IPS-15b (cell line): Measurements from ENCODE around the gene PRDX5.
"Not testable (repeated sequence)": the region's sequence is repeated elsewhere in the genome, so short reads cannot be mapped to it uniquely, and the experiment has no call there.

ENCODE experiments used
- H3K27me3 ChIP-seq: one replicate; pipeline ENCODE4 v1.6.1; 2013; ENCODE audit warnings: low read length; ENCODE audit not compliant: control insufficient read depth, insufficient read depth
- H3K36me3 ChIP-seq: one replicate; pipeline ENCODE4 v1.6.1; 2013; ENCODE audit warnings: low read length; ENCODE audit not compliant: control insufficient read depth, insufficient read depth
- H3K4me1 ChIP-seq: one replicate; pipeline ENCODE4 v1.6.1; 2013; ENCODE audit warnings: mild to moderate bottlenecking, low read length; ENCODE audit not compliant: control insufficient read depth, insufficient read depth
- H3K4me3 ChIP-seq: one replicate; pipeline ENCODE4 v1.5.1; 2013; ENCODE audit warnings: low read depth, low read length
- H3K9ac ChIP-seq: one replicate; pipeline ENCODE4 v1.6.1; 2013; ENCODE audit warnings: low read depth, mild to moderate bottlenecking, low read length
- H3K9me3 ChIP-seq: one replicate; pipeline ENCODE4 v1.6.1; 2013; ENCODE audit warnings: mild to moderate bottlenecking, low read length; ENCODE audit not compliant: control insufficient read depth, insufficient read depth

The PRDX5 gene

DNA sequence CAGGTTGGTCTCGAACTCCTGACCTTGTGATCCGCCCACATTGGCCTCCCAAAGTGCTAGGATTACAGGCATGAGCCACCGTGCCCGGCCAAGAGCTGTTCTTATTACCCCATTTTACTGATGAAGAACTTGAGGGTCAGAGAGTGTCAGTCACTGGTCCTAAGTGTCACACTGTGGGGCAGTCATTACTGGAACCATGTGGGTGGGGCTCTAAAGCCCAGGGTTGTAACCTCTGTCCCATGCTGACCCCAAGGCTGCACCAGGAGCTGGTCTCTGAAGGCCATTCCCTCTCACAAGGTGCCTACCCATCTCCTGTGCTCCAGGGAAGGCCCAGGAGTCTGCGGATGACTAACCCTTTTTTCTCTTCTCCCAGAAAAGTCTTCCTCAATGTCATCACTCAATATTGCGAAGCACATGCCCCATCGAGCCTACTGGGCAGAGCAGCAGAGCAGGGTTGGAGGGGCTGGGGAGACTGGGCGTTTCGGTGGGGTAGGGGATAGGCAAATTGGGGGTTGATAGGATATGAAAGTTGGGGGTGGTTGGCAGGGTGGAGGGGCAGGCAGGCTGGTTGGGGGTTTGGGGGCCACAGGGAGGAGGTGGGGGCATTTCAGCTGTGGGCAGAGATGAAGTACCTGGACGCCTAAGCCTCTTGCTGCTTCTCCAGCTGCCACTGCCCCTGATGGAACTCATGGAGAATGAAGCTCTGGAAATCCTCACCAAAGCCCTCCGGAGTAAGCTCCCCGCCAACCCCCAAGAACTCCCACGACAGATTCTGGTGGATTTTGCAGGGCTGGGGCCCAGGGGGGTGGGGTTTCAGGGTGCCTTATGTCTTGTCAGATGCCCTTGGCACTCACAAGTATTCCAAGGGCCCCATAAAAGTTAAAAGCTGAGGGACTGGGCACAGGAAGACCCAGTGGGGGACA is 14.6 kb upstream of the PRDX5 start:
- Histone ChIP-seq H3K9ac (no peak overlapping the region), H3K4me3 (no peak overlapping the region), H3K27me3 (peaks cover 38% of the 10 kb centered on the region), H3K9me3 (no peaks in the 10 kb centered on the region), H3K36me3 (no peaks in the 10 kb centered on the region), H3K4me1 (peaks cover 5% of the 10 kb centered on the region)

DNA sequence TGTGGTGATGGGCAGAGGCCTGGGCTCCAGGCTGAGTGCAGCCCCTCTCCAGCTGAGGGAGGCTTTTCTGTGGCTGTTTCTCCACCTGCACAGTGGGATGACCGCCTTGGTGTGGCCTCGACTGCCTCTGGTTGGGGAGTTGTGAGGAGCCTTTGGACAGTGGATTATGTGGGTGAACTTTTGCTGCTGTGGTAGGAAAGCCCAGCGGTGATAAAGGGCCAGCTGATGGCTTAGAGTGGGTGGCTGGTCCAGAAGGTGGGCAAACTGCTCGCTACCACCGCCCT is 13.9 kb upstream of the PRDX5 start:
- H3K27me3 ChIP-seq, result peaks cover 32% of the 10 kb centered on the region
- no peak overlapping the region for H3K9ac ChIP-seq
- H3K4me3 ChIP-seq, result peak overlapping the region; percentile 91
- H3K36me3 ChIP-seq, result no peaks in the 10 kb centered on the region
- H3K9me3 ChIP-seq, result no peaks in the 10 kb centered on the region
- H3K4me1 ChIP-seq, result peaks cover 5% of the 10 kb centered on the region

DNA sequence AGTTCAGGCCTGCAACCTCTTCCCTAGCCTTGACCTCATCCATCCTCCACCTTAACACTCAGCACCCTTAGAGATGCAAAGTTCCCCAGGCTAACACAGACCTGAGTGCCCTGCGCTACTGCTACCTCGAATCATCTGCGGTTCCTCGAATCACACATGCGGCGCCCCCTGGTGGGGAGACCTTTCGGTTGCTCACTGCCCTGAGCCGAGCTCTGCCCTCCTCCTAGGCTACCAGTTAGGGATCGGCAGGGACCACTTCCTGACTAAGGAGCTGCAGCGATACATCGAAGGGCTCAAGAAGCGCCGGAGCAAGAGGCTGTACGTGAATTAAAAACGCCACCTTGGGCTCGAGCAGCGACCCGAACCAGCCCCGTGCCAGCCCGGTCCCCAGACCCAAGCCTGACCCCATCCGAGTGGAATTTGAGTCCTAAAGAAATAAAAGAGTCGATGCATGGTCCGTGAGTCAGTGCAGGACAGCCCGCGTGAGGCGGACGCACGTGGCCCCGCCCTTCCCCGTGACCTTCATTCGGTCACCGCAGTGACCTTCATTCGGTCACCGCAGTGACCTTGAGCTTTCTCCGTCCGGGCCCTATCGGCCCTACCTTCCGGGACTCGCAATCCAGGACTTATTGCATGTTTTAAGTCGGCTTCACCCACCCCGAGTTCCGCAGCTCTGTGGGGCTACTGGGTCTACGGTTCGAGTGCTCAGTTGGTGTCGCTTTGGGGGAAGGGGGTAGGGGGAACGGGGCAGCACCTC is 13.4 kb upstream of the PRDX5 start:
- Histone ChIP-seq H3K9me3 (no peaks in the 10 kb centered on the region), H3K4me3 (peak overlapping the region; percentile 91), H3K4me1 (peaks cover 5% of the 10 kb centered on the region), H3K9ac (peak overlapping the region; percentile 97), H3K27me3 (peaks cover 27% of the 10 kb centered on the region), H3K36me3 (no peaks in the 10 kb centered on the region)

DNA sequence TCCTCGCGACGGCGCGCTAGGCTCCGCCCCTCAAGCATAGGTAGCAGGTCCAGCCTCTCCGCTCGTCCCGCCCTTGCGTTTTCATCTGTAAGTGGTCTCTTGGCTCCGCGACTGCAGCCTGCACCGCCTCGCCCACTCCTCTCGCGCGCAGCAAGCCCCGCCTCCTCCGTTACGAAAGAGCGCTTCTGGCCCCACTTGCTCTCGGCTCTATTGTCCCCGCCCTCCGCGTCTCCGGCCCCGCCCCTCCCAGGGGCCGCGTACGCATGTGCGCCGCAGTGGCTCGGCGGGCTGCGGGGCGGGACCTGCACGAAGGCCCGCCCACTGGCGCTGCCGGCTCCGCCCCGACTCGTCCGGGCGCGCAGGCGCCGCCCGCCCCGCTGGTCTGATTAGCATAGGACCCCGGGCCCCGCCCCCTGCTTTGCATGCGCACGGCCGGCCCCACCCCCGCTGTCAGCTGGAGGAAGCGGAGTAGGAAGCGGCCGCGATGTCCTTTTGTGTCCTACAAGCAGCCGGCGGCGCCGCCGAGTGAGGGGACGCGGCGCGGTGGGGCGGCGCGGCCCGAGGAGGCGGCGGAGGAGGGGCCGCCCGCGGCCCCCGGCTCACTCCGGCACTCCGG is 12.7 kb upstream of the PRDX5 start, which contains the start of gene ESRRA:
Gene ESRRA (plus strand): TSS at position 450 of the 616 bp plus-strand sequence. CDS start 1,656 bp downstream, outside the sequence.
- H3K9me3 ChIP-seq, result no peaks in the 10 kb centered on the region
- no peaks in the 10 kb centered on the region for H3K36me3 ChIP-seq
- H3K4me1 ChIP-seq, result peaks cover 5% of the 10 kb centered on the region
- peak within 1 kb of the TSS; percentile 97 for H3K9ac ChIP-seq
- peaks cover 20% of the 10 kb centered on the region for H3K27me3 ChIP-seq
- peak within 1 kb of the TSS; percentile 91 for H3K4me3 ChIP-seq

DNA sequence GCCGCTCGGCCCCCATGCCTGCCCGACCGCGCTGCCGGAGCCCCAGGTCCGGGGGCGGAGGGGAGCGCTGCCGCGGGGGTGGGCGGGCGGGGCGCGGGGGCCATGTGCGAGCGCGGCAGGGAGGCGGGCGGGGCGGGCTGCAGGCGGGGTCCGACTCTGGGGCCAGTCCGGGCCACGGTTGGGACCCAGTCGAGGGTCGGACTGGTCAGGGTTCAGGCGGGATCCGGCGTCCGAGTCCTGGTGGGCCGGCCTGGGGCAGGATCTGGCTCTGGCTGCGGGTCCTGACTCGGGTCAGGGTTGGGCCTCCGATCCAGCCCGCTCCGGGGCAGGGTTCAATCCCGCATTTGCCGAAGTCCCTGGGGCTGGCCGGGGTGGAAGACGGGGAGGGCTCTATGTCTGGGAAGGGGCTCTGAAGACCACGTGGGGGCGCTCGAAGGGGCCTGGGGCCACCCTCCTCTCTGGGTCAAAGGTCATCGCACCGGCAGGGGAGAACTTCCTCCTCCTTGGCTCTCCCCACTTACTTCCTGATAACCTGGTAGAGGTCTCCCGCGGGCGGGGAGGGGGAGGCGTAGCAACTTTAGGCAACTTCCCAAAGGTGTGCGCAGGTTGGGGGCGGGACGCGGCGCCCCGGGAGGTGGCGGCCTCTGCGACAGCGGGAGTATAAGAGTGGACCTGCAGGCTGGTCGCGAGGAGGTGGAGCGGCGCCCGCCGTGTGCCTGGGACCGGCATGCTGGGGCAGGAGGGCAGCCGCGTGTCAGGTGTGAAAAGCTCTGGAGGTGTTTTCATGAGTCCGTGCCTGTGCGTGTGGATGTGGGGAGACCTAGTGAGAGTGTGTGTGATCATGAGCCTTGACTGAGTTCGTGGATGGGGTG is 12.0 kb upstream of the PRDX5 start:
- Histone ChIP-seq H3K36me3 (no peaks in the 10 kb centered on the region), H3K9me3 (no peaks in the 10 kb centered on the region), H3K9ac (peak overlapping the region; percentile 93), H3K27me3 (peaks cover 13% of the 10 kb centered on the region), H3K4me1 (peaks cover 5% of the 10 kb centered on the region), H3K4me3 (peak overlapping the region; percentile 80)

DNA sequence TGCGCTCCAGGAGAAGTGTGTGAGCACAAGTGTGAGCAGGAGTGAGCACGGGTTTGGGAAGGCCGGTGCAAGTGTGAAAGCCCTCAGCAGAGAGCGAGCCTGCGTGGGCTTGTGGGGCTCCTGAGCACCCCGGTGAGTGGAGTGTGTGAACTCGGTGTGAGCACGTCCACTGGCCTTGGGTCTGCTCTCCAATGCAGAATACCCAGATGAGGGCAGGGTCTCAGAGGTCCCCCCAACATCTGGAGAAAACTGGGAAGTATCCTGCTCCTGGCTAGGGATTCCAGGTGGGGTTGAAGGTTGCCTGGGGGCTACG is 11.4 kb upstream of the PRDX5 start:
- Histone ChIP-seq H3K4me3 (peak overlapping the region; percentile 80), H3K4me1 (peaks cover 5% of the 10 kb centered on the region)

DNA sequence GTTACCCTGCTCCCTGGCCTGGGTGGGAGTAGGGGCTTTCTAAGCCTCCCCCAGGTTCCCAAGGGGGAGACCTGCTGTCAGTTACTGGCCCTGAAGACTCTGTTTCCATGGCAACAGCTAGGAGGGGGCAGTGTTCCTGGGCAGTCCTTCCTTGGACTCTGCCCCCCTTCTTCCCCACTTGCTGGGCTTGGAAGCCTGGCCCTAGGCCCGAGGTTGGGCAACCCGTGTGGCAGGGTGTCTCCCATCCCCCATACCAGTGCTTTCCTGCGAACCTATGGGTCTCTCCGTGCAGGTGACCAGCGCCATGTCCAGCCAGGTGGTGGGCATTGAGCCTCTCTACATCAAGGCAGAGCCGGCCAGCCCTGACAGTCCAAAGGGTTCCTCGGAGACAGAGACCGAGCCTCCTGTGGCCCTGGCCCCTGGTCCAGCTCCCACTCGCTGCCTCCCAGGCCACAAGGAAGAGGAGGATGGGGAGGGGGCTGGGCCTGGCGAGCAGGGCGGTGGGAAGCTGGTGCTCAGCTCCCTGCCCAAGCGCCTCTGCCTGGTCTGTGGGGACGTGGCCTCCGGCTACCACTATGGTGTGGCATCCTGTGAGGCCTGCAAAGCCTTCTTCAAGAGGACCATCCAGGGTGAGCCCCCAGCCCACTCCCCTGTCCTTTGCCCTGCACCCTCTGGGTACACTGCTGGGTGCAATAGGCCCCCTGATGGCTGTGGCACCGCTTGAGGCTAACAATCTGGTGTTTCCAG is 10.9 kb upstream of the PRDX5 start:
- Histone ChIP-seq H3K4me1 (peaks cover 5% of the 10 kb centered on the region), H3K9ac (peak overlapping the region; percentile 93), H3K4me3 (peak overlapping the region; percentile 80), H3K27me3 (peaks cover 2% of the 10 kb centered on the region), H3K36me3 (peaks cover 2% of the 10 kb centered on the region), H3K9me3 (no peaks in the 10 kb centered on the region)

More for the DNA sequence above, 11.4 kb upstream of the PRDX5 start:
- H3K9ac ChIP-seq, result peak overlapping the region; percentile 93
- H3K36me3 ChIP-seq, result peaks cover 2% of the 10 kb centered on the region
- no peaks in the 10 kb centered on the region for H3K9me3 ChIP-seq
- peaks cover 8% of the 10 kb centered on the region for H3K27me3 ChIP-seq

DNA sequence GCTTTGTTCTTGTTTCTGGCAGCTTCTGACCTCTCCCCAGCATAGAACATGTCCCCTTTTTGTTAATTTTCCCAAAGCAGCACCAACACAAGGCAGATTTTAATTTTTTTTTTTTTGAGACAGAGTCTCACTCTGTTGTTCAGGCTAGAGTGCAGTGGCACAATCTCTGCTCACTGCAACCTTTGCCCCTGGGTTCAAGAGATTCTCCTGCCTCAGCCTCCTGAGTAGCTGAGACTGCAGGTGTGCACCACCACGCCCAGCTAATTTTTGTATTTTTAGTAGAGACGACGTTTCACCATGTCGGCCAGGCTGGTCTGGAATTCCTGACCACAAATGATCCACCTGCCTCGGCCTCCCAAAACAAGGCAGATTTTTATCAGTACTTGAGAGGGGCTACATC is 10.1 kb upstream of the PRDX5 start:
- not testable (repeated sequence) for H3K4me3 ChIP-seq, H3K36me3 ChIP-seq, H3K9ac ChIP-seq

DNA sequence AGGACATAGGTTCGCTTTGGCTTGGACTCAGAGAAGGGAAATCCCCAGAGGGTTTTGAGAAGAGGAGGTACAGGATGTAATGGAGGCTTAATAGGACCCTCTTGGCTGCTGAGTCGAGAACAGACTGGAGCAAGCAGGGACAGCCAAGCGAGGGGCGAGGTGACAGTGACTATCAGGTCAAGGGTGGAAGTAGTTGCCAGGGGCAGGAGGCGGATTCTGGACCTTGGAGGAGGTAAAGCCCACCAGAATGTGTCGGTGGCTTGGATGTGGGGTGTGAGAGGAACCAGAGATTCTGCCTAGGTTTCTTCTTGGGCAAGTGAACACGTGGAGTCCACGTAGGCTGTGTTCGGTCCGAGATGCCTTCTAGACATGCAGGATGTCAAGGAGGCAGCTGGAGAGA is 5.0 kb upstream of the PRDX5 start:
- Histone ChIP-seq H3K9ac (peak overlapping the region; percentile 47), H3K9me3 (no peaks in the 10 kb centered on the region), H3K4me1 (no peaks in the 10 kb centered on the region), H3K27me3 (no peaks in the 10 kb centered on the region), H3K36me3 (peaks cover 18% of the 10 kb centered on the region), H3K4me3 (no peak overlapping the region)

More for the DNA sequence above, 10.1 kb upstream of the PRDX5 start:
- not testable (repeated sequence) for H3K9me3 ChIP-seq, H3K27me3 ChIP-seq, H3K4me1 ChIP-seq

DNA sequence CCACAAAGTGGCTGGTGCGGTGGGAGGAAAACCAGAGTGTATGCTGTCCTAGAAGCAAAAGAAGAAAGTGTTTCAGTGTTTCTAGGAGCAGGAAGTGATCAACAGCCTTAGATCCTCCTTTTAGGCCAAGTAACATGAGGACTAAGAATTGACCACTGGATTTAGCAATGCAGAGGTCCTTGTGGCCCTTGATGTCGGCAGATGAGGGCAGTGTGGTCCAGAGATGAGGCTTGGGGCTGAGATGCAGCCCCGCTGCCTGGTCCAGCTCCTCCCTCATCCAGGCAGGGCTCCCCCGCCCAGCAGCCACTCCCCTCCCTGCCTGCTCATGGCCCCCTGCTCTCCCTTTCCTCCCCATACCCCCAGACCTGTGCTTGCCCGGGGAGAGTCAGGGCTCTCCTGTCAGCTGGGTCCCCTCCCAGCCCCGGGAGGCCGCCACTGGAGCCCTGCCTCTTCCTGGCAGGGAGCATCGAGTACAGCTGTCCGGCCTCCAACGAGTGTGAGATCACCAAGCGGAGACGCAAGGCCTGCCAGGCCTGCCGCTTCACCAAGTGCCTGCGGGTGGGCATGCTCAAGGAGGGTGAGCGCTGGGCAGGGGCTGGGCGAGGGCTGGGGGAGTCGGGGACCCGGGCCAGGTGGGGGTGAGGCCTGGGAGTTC is 4.3 kb upstream of the PRDX5 start:
- H3K9ac ChIP-seq, result no peak overlapping the region
- H3K4me1 ChIP-seq, result no peaks in the 10 kb centered on the region
- peaks cover 18% of the 10 kb centered on the region for H3K36me3 ChIP-seq
- H3K9me3 ChIP-seq, result no peaks in the 10 kb centered on the region
- no peaks in the 10 kb centered on the region for H3K27me3 ChIP-seq
- H3K4me3 ChIP-seq, result no peak overlapping the region
